SK-N-SH (cell line): ENCODE results near the gene GDE1. TPM values are rescaled to one million over a fixed set of nuclear protein-coding genes. Genes with fewer than 3 reads are reported as not detected.

Experiments used
- CTCF ChIA-PET: fragments of 300-600, 350-600 bp; formaldehyde crosslinking; extraction: SDS; loops from one replicate; lab custom pipeline; 2021; lab: Yijun Ruan, JAX
- POLR2A ChIA-PET: fragments of 350-600 bp; sonication (Branson Sonifier 250); formaldehyde crosslinking; extraction: SDS; loops from one replicate; lab custom pipeline; 2020; ENCODE audit warnings: antibody characterized with exemption, inconsistent platforms; lab: Yijun Ruan, JAX
- DNase-seq: peaks from one replicate; pipeline ENCODE4 v3.0.0; 2012
- H2AFZ ChIP-seq: fragments of 200-600 bp; sonication (generic); 2 replicates; pipeline ENCODE4 v1.8.1; 2016; ENCODE audit warnings: antibody characterized with exemption, mild to moderate bottlenecking, low read depth
- H3F3A ChIP-seq: fragments of 200-600 bp; sonication (generic); replicated peaks from 2 replicates; pipeline ENCODE3; 2016; ENCODE audit warnings: antibody characterized with exemption, mild to moderate bottlenecking; ENCODE audit not compliant: insufficient read depth
- H3K27ac ChIP-seq, 2 experiments: fragments of 200-500 bp in 1 of 2; fragments of 200-600 bp in 1 of 2; sonication (Bioruptor generic) in 1 of 2; sonication (generic), shearing (Covaris generic) in 1 of 2; 2 replicates each; pipeline versions ENCODE4 v1.5.1 to v1.6.1; 2014 to 2016; ENCODE audit warnings: low read depth in 2 of 2, inconsistent platforms in 1 of 2, low read length in 1 of 2, mild to moderate bottlenecking in 1 of 2, mixed read lengths in 1 of 2
- H3K27me3 ChIP-seq: fragments of 200-600 bp; sonication (generic), shearing (Covaris generic); 2 replicates; pipeline ENCODE4 v1.6.1; 2016; ENCODE audit warnings: mixed run types; ENCODE audit not compliant: insufficient read depth
- H3K36me3 ChIP-seq, 2 experiments: fragments of 200-500 bp in 1 of 2; fragments of 200-600 bp in 1 of 2; sonication (Bioruptor generic) in 1 of 2; sonication (generic) in 1 of 2; replicated peaks in 1 of 2; 2 replicates each; pipeline versions ENCODE3 to v1.5.1; 2014 to 2016; ENCODE audit warnings: low read length in 1 of 2, mild to moderate bottlenecking in 1 of 2; ENCODE audit not compliant: insufficient read depth in 2 of 2, control insufficient read depth in 1 of 2
- H3K4me1 ChIP-seq, 2 experiments: fragments of 200-500 bp in 1 of 2; fragments of 200-600 bp in 1 of 2; sonication (Bioruptor generic) in 1 of 2; sonication (generic), shearing (Covaris generic) in 1 of 2; 2 replicates each; pipeline versions ENCODE4 v1.5.1 to v1.6.1; 2014 to 2016; ENCODE audit warnings: low read depth in 1 of 2, low read length in 1 of 2, mixed run types in 1 of 2; ENCODE audit not compliant: insufficient read depth in 2 of 2, control insufficient read depth in 1 of 2
- H3K4me2 ChIP-seq: fragments of 200-600 bp; sonication (generic), shearing (Covaris generic); 2 replicates; pipeline ENCODE4 v1.6.1; 2017; ENCODE audit warnings: mixed run types
- H3K4me3 ChIP-seq, 2 experiments: fragments of 200-500 bp in 1 of 2; fragments of 200-600 bp in 1 of 2; sonication (Bioruptor generic) in 1 of 2; sonication (generic), shearing (Covaris generic) in 1 of 2; 2 replicates each; pipeline versions ENCODE4 v1.5.1 to v1.8.1; 2014 to 2016; ENCODE audit warnings: low read depth in 2 of 2, inconsistent platforms in 1 of 2, low read length in 1 of 2, mild to moderate bottlenecking in 1 of 2, mixed read lengths in 1 of 2, moderate library complexity in 1 of 2
- H3K79me2 ChIP-seq: fragments of 200-600 bp; sonication (generic); 2 replicates; pipeline ENCODE4 v1.8.1; 2017; ENCODE audit warnings: mild to moderate bottlenecking; ENCODE audit not compliant: insufficient read depth
- H3K9ac ChIP-seq: fragments of 200-600 bp; sonication (generic); 2 replicates; pipeline ENCODE4 v1.6.1; 2017; ENCODE audit warnings: mixed run types
- H3K9me2 ChIP-seq: fragments of 200-600 bp; sonication (generic); 2 replicates; pipeline ENCODE4 v1.6.1; 2017; ENCODE audit warnings: mixed run types
- H3K9me3 ChIP-seq: fragments of 200-600 bp; sonication (generic); 2 replicates; pipeline ENCODE4 v1.6.1; 2017; ENCODE audit warnings: mixed run types, mild to moderate bottlenecking, moderate library complexity
- H4K20me1 ChIP-seq: fragments of 200-600 bp; sonication (generic); 2 replicates; pipeline ENCODE4 v1.6.1; 2017; ENCODE audit warnings: mild to moderate bottlenecking, mixed run types; ENCODE audit not compliant: insufficient read depth
- NRF1 ChIP-seq: IDR thresholded peaks from 2 replicates; pipeline ENCODE4 v1.6.1; 2012; ENCODE audit warnings: low read depth, mild to moderate bottlenecking, low read length
- POLR2AphosphoS5 ChIP-seq: IDR thresholded peaks from 2 replicates; pipeline ENCODE4 v1.6.1; 2012; ENCODE audit warnings: low read depth, low read length
- RAD21 ChIP-seq: IDR thresholded peaks from 2 replicates; pipeline ENCODE4 v1.6.1; 2012; ENCODE audit warnings: mild to moderate bottlenecking, low read length
- RCOR1 ChIP-seq: fragments of 150-350 bp; IDR thresholded peaks from 2 replicates; pipeline ENCODE4 v1.6.1; 2017; ENCODE audit warnings: antibody characterized with exemption, low read length
- RXRA ChIP-seq: IDR thresholded peaks from 2 replicates; pipeline ENCODE4 v1.4.0; 2012; ENCODE audit warnings: low read depth, mild to moderate bottlenecking, borderline replicate concordance
- SMC3 ChIP-seq: IDR thresholded peaks from 2 replicates; pipeline ENCODE4 v1.6.1; 2012; ENCODE audit warnings: low read depth, low read length, improper control_type of control experiment
- TEAD4 ChIP-seq: IDR thresholded peaks from 2 replicates; pipeline ENCODE4 v1.4.0; 2012; ENCODE audit warnings: mild to moderate bottlenecking, borderline replicate concordance; ENCODE audit not compliant: insufficient read depth
- YY1 ChIP-seq: IDR thresholded peaks from 2 replicates; pipeline ENCODE4 v1.4.0; 2012; ENCODE audit warnings: low read depth, mild to moderate bottlenecking
- WGBS: methylation state at CpG from one replicate; pipeline ENCODE4 v1.1.6; 2017; ENCODE audit warnings: low lambda C conversion rate; 5-methylcytosine and 5-hydroxymethylcytosine counted together
- polyA plus RNA-seq, 3 experiments: library from polyadenylated mRNA; depleted of rRNA; stranded (reverse); fragments of >200 nt; gene quantifications; 2 replicates each; pipeline ENCODE4 v1.2.3, GENCODE V29; 2012
- TF ChIP-seq, protein P1 (sequence below): IDR thresholded peaks from 2 replicates; pipeline ENCODE4 v1.4.0; 2012; ENCODE audit warnings: low read depth, borderline replicate concordance
- TF ChIP-seq, protein P2 (sequence below): IDR thresholded peaks from 2 replicates; pipeline ENCODE4 v1.6.1; 2012; ENCODE audit warnings: mild to moderate bottlenecking, low read depth, low read length, moderate library complexity
- TF ChIP-seq, protein P3 (sequence below): fragments of 200-600 bp; sonication (generic); IDR thresholded peaks from 2 replicates; pipeline ENCODE4 v1.6.1; 2017; ENCODE audit warnings: antibody characterized with exemption, mild to moderate bottlenecking, moderate library complexity

GDE1 gene
- polyA plus RNA-seq, 1 of the 3 experiments (the other 2 are of a cell fraction), result 37.0 TPM

DNA sequence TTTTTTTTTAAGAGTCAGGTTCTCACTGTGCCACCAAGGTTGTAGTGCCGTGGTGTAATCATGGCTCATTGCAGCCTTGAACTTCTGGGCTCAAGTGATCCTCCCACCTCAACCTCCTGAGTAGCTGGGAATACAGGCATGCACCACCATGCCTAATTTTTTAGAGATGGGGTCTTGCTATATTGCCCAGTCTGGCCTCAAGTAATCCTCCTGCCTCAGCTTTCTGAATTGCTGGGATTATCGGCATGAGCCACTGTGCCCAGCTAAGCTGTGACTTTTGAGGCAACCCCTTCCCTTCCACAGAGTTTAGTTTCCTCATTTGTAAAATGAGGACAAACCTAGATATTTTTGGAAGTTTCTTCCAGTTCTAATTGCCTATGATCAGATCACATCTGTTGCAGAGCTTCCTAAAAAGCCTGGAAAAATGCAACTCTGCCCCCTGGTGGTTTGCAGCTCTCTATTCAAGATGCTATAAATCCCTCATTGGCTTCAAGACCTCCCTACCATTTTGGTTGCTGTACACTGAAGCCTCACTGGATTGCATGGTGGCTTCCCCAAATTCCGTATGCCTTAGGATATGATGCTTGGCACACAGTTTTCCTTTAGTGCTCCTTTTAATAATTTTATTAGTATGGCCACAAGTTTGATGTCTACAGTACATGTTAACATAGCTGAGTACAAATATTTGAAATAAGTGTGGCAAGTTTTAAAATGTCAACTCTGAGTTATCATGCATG is 19.3 kb downstream of the GDE1 start:
- ChIA-PET POLR2A (interaction anchor here (0.6 kb wide), 1 partner anchor 108 kb away, joined by 3 read pairs; no protein-coding TSS in a partner anchor), CTCF (interaction anchor here (0.6 to 8.6 kb wide), 44 partner anchors 9 to 527 kb away, joined by 3 to 82 read pairs (median 4); partner anchors contain the start of genes TMC5 and TMC7)
- Histone ChIP-seq H3K79me2 (no peaks in the 10 kb centered on the region), H3K9ac (no peak overlapping the region), H3K4me1 (no peaks in the 10 kb centered on the region), H3K27ac (no peak overlapping the region), H3K27me3 (no peaks in the 10 kb centered on the region), H3K9me3 (no peaks in the 10 kb centered on the region), H3K36me3 (peaks cover 28 to 42% of the 10 kb centered on the region in 2 experiments), H3K9me2 (no peaks in the 10 kb centered on the region), H3F3A (no peaks in the 10 kb centered on the region), H2AFZ (no peak overlapping the region), H4K20me1 (peaks cover 9% of the 10 kb centered on the region; the same call in 1 of the 2 replicates), H3K4me2 (no peak overlapping the region), H3K4me3 (no peak overlapping the region)
- peak; percentile 66 for DNase-seq
- WGBS, result 77% methylated on average over 3 of the region's 3 CpGs
- TF ChIP-seq RCOR1, result no peak
- no peak for TF ChIP-seq RXRA
- TF ChIP-seq, protein P1, sequence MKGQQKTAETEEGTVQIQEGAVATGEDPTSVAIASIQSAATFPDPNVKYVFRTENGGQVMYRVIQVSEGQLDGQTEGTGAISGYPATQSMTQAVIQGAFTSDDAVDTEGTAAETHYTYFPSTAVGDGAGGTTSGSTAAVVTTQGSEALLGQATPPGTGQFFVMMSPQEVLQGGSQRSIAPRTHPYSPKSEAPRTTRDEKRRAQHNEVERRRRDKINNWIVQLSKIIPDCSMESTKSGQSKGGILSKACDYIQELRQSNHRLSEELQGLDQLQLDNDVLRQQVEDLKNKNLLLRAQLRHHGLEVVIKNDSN, result no peak
- TF ChIP-seq NRF1, result no peak
- TF ChIP-seq, protein P2, sequence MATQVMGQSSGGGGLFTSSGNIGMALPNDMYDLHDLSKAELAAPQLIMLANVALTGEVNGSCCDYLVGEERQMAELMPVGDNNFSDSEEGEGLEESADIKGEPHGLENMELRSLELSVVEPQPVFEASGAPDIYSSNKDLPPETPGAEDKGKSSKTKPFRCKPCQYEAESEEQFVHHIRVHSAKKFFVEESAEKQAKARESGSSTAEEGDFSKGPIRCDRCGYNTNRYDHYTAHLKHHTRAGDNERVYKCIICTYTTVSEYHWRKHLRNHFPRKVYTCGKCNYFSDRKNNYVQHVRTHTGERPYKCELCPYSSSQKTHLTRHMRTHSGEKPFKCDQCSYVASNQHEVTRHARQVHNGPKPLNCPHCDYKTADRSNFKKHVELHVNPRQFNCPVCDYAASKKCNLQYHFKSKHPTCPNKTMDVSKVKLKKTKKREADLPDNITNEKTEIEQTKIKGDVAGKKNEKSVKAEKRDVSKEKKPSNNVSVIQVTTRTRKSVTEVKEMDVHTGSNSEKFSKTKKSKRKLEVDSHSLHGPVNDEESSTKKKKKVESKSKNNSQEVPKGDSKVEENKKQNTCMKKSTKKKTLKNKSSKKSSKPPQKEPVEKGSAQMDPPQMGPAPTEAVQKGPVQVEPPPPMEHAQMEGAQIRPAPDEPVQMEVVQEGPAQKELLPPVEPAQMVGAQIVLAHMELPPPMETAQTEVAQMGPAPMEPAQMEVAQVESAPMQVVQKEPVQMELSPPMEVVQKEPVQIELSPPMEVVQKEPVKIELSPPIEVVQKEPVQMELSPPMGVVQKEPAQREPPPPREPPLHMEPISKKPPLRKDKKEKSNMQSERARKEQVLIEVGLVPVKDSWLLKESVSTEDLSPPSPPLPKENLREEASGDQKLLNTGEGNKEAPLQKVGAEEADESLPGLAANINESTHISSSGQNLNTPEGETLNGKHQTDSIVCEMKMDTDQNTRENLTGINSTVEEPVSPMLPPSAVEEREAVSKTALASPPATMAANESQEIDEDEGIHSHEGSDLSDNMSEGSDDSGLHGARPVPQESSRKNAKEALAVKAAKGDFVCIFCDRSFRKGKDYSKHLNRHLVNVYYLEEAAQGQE, result no peak
- TF ChIP-seq POLR2AphosphoS5, result no peak
- no peak for TF ChIP-seq TEAD4
- TF ChIP-seq SMC3, result peak; percentile 66
- no peak for TF ChIP-seq YY1
- TF ChIP-seq RAD21, result peak; percentile 78
- TF ChIP-seq, protein P3, sequence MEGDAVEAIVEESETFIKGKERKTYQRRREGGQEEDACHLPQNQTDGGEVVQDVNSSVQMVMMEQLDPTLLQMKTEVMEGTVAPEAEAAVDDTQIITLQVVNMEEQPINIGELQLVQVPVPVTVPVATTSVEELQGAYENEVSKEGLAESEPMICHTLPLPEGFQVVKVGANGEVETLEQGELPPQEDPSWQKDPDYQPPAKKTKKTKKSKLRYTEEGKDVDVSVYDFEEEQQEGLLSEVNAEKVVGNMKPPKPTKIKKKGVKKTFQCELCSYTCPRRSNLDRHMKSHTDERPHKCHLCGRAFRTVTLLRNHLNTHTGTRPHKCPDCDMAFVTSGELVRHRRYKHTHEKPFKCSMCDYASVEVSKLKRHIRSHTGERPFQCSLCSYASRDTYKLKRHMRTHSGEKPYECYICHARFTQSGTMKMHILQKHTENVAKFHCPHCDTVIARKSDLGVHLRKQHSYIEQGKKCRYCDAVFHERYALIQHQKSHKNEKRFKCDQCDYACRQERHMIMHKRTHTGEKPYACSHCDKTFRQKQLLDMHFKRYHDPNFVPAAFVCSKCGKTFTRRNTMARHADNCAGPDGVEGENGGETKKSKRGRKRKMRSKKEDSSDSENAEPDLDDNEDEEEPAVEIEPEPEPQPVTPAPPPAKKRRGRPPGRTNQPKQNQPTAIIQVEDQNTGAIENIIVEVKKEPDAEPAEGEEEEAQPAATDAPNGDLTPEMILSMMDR, result peak; percentile 81
